HG02623 (cell line): Measurements from ENCODE around the gene CCDC91.

ENCODE experiments used
- ATAC-seq: cut with Tn5 transposase; IDR thresholded peaks from one replicate; pipeline ENCODE4 v1.9.1; 2021; ENCODE audit warnings: moderate library complexity; ENCODE audit not compliant: unreplicated experiment

Gene CCDC91

DNA sequence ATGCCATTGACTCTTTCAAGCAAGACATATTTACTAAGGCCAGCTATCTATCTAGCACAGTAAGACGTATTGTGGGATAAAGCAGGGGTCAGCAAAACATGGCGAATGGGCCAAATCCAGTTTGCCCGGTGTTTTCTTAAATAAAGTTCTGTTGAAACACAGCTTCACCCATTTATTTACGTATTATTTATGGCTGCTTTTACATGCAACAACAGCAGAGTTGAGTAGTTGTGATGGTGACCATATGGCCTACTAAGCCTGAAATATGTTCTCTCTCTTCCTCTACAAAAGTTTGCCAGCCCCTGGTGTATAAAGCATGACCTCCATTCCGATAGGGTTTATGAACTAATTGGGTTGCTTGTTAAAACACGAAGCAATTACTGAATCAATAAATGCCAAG is 322.1 kb downstream of the CCDC91 start:
- ATAC-seq: no peak

- ATAC-seq: no peak
These were observed 322.6 kb downstream of the CCDC91 start for GRCh38 chr12:28512876-28513275.

- no peak for ATAC-seq
These were observed 323.7 kb downstream of the CCDC91 start for GRCh38 chr12:28513983-28514382.

- no peak for ATAC-seq
These were observed 326.8 kb downstream of the CCDC91 start for GRCh38 chr12:28517101-28517500.

GRCh38 chr12:28527631-28528249 is 337.5 kb downstream of the CCDC91 start:
- no peak for ATAC-seq

GRCh38 chr12:28535216-28535615 is 345.0 kb downstream of the CCDC91 start:
- ATAC-seq: no peak

DNA sequence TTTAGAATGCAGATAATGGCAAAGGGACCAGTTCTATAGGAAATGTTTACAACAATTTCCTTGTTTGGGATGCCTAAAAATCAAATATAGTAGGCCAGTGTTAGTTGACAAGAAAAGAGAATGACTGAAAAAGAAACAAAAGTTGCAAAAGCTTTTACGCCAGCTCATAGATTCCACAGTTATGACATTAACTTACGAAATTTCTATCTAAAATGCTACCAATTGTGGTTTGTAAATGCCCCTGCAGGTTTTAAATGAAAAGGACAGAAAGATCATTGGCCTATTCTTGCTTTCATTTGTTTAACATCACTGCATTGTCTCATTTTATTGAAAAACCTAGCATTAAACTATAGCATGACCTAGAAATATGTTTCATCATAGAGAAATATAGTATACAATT is 345.8 kb downstream of the CCDC91 start:
- no peak for ATAC-seq

DNA sequence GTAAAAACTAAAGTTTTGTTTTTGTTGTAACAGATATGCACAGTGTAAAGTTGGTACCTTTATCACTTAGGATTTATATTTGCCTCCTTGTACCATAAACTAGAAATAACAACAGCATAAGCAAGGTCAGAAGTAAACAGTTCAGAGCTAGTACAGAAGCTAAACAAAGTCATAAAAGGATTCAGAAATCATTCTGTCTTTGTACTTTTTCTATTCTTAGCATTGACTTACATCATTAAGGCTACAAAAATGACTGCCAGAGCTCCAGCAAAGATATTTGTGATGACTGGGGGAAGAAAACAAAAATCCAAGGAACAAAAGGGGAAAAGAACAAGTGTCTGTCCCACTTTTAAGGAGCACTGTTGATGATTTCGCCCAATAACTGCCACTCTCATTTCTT is 347.2 kb downstream of the CCDC91 start:
- no peak for ATAC-seq

DNA sequence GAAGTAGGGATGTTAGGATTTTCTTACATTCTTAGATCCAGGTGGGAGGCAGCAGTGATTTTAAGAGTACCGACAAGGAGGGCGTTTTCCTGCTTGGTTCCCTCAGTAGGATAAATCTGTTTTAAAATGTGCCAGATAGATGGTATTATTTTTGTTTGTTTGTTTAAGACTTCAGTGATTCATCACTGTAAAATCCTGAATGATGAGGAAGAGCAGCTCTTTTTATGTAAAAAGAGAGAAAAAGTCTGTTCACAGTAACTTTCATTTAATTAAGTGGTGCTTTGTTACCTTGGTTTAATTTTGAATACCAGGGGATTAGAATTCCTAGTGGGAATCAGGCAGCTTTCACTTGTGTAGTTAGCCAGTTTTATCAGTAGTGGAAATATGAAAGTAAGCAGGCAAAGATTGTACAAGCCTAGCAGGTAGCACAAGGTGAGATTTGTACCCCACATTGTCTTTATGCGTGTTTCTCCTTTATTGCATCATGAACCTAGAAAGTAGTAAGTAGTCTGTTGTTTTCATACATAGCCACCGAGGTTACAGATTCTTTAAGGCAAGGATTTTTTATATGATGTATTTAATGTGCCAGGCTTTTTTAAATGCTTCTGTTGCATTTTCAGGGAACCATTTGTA is 349.6 kb downstream of the CCDC91 start:
- ATAC-seq: no peak

DNA sequence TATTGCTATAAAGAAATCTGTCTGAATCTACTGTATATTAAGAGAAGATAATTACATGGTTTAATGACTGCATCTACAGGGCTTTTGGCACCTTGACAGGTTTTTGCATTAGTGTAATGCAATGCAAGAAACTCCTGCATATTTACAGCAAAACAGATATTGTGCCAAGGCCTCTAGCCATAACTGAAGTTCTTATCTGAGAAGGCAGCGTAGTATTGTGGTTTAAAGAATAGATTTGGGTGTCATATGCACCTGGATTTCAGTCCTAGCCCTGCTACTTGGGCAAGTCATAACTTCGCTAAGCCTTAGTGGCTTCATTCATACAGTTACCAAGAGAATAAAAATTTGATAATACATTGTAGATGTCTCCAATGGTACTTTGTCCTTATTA is 350.1 kb downstream of the CCDC91 start:
- no peak for ATAC-seq

GRCh38 chr12:28543021-28543890 is 353.0 kb downstream of the CCDC91 start:
- ATAC-seq: peak; percentile 81

DNA sequence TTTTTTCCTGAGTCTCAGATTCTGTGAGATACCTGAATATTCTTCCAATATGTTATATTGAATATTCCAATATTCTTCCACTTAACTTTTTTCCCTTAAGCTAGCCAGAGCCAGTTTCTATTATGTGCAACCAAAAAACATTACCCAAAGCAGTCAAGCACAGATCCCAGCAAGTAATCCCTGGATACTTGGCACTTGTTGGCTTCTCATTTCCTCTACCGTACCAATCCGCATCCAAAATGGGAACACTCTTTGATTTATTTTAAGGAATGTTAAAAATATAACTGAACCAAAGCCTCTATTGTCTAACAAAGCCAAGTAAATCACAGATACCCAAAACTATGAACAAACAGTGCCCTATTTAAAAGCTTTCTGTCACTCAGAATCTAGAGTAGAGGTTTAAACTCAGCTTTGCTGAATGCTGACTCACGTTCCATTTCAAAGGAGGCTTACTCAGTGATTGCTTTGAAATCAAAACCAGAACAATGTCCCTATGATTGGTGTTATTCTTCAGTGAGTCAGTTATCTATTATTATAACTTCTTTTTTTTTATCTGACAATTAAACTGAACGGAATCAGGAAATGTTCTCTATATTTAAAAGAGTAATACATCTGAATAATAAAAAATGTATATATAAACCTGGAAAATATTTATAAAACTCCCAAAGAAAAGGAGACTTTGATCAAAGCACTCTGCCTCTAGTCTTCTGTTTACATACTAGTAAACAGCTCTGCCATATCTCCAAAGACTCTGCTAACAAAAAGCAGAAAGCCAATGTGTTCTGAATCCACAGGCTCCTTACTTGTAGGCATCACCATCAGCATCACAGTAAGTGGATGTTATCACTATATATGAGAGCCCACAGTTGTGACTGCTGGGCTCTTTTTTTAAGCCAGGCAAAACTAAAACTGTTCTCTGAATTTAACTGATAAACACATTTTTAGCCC is 360.8 kb downstream of the CCDC91 start:
- ATAC-seq: no peak

- no peak for ATAC-seq
These were observed 362.2 kb downstream of the CCDC91 start for GRCh38 chr12:28552251-28552970.

DNA sequence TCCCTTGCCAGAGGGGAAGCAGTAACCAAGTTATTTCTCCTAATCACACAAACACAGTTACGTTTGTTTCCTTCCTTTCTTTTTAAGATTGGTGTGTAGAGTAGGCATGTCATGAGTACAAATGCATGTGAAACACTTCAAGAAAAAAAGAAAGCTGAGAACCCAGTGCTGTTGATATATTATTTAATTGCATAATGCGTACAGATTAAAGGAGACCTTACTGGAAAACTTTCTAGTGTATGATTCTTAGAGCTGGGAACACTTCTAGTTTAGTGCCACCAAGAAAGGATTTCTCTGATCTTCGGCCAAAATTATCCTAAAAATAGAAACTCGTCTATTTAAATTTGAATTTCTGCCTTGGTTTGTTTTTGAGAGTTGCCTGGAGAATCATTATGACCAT is 365.5 kb downstream of the CCDC91 start:
- no peak for ATAC-seq

DNA sequence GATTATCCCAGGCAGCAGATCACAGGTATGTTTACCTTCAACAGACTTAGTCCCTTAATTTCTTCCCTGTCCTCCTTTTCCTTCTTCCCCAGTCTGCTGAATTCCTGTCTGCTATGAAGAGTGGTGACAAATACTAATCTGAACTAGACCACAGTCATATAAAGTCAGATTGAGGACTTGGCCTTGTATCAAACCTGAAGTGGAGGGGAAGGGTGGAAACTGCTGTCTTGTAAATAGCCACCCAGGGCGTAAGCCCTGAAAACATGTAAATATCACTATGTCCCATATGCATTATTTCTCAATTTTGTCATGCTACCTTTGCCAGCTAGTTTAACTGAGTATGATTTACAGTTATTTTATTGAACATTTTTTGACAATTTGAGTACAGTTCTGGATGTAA is 368.0 kb downstream of the CCDC91 start:
- no peak for ATAC-seq

DNA sequence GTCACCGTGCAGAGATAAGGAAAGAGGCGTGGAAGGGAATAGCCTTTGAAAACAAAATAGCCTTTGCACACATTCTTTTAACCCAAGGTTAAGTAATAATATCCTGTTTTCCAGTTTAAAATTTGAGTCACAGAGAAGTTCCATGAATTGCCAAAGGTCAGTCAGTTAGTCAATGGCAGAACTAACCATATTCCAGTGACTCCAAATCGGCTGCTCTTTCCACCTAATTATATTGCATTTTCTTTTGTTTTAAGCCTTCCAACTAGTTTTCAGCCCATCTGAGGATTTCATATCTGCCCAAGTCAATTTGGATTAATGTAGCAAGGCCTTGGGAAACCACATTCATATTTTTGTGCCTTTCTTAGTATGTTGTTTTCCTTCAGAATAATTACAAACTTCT is 373.0 kb downstream of the CCDC91 start:
- ATAC-seq: no peak

- ATAC-seq: no peak
These were observed 373.7 kb downstream of the CCDC91 start for GRCh38 chr12:28563936-28564335.

GRCh38 chr12:28568118-28568517 is 377.9 kb downstream of the CCDC91 start:
- no peak for ATAC-seq

GRCh38 chr12:28568704-28569103 is 378.4 kb downstream of the CCDC91 start:
- no peak for ATAC-seq

- ATAC-seq: no peak
These were observed 379.6 kb downstream of the CCDC91 start for GRCh38 chr12:28569698-28570411.
